ENCODE results near the gene CCDC157. TPM values are rescaled to one million over a fixed set of nuclear protein-coding genes. Genes with fewer than 3 reads are reported as not detected.
A peak's percentile ranks its signal among the peaks of the same experiment; 100 is the strongest.

The CCDC157 gene
- total RNA-seq, 2 experiments from 2014 or later = 2.1 to 2.9 TPM

GRCh38 chr22:30404307-30404706 is 47.5 kb downstream of the CCDC157 start:
- peaks cover 7% of the 10 kb centered on the region for H3K4me1 Mint-ChIP-seq (ENCODE audit: low read depth)
- H3K4me3 Mint-ChIP-seq = no peak overlapping the region
- H3K27ac Mint-ChIP-seq = no peak overlapping the region
- DNase-seq = no peak
- ChIA-PET CTCF (interaction anchor here (0.6 kb wide), 1 partner anchor 14 kb away, joined by 3 read pairs; no protein-coding TSS in a partner anchor), POLR2A (no interaction called here)
- H3K27me3 Mint-ChIP-seq = no peaks in the 10 kb centered on the region
- intact Hi-C loops (cut with micrococcal nuclease) = no loop called here
- no peaks in the 10 kb centered on the region for H3K9me3 Mint-ChIP-seq
- H3K36me3 Mint-ChIP-seq = peaks cover 8% of the 10 kb centered on the region

DNA sequence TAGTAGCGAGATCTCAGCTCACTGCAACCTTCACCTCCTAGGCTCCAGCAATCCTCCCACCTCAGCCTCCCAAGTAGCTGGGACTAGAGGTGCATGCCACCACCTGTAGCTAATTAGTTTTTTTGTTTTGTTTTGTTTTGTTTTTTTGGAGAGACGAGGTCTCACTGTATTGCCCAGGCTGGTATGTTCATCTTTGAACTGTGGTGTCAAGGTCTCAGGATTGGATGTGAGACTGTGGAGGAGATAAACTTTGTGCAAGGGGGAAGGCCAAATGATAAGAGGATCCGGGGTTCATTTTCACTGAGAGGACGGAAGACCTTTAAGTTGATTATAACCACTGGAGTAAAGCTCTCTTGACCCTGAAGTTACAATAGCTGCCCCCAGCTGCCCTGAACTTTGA is 48.9 kb downstream of the CCDC157 start:
- Mint-ChIP-seq H3K27me3 (no peaks in the 10 kb centered on the region), H3K36me3 (peaks cover 10% of the 10 kb centered on the region), H3K4me3 (no peak overlapping the region), H3K9me3 (no peaks in the 10 kb centered on the region), H3K4me1 (ENCODE audit: low read depth) (peaks cover 7% of the 10 kb centered on the region), H3K27ac (no peak overlapping the region)
- ChIA-PET CTCF (interaction anchor here (0.6 to 1.4 kb wide), 3 partner anchors 13 to 21 kb away, joined by 3 to 4 read pairs (median 4); no protein-coding TSS in a partner anchor), POLR2A (interaction anchor here (1.2 to 1.7 kb wide), 2 partner anchors 15 to 18 kb away, joined by 3 to 4 read pairs; no protein-coding TSS in a partner anchor)
- no peak for DNase-seq
- intact Hi-C loops (cut with micrococcal nuclease) = no loop called here

DNA sequence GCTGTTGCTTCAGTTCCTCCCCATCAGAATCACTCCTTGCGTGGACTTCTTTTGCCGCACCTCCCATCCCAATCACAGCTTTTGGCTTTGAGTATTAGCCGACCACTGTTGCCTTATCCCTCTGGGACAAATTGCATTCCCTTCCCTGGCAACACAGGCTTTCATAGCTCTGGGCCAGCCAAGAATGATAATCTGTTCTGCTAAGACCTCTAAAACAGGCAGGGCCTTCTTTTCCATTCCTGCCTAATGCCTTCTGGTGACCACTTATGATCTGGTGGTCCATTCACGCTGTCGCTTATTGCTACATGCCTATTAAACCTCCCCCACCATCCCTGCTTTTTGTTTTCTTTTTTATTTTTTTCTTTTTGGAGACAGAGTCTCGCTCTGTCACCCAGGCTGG is 49.6 kb downstream of the CCDC157 start:
- no peak for DNase-seq
- Mint-ChIP-seq H3K27ac (no peak overlapping the region), H3K4me3 (no peak overlapping the region), H3K27me3 (no peaks in the 10 kb centered on the region), H3K36me3 (peaks cover 13% of the 10 kb centered on the region), H3K9me3 (no peaks in the 10 kb centered on the region), H3K4me1 (ENCODE audit: low read depth) (peaks cover 7% of the 10 kb centered on the region)
- ChIA-PET POLR2A (interaction anchor here (1.7 kb wide), 1 partner anchor 18 kb away, joined by 4 read pairs; no protein-coding TSS in a partner anchor), CTCF (interaction anchor here (1.4 kb wide), 1 partner anchor 15 kb away, joined by 4 read pairs; no protein-coding TSS in a partner anchor)
- intact Hi-C loops (cut with micrococcal nuclease) = no loop called here

GRCh38 chr22:30408388-30409102 is 51.7 kb downstream of the CCDC157 start:
- intact Hi-C loops (cut with micrococcal nuclease) = no loop called here
- Mint-ChIP-seq H3K27me3 (no peaks in the 10 kb centered on the region), H3K4me1 (ENCODE audit: low read depth) (peaks cover 15% of the 10 kb centered on the region), H3K9me3 (no peaks in the 10 kb centered on the region), H3K4me3 (no peak overlapping the region), H3K27ac (no peak overlapping the region), H3K36me3 (peaks cover 24% of the 10 kb centered on the region)
- POLR2A ChIA-PET = no interaction called here
- no peak for DNase-seq
- CTCF ChIA-PET = interaction anchor here (2.5 kb wide), 1 partner anchor 77 kb away, joined by 5 read pairs; no protein-coding TSS in a partner anchor

DNA sequence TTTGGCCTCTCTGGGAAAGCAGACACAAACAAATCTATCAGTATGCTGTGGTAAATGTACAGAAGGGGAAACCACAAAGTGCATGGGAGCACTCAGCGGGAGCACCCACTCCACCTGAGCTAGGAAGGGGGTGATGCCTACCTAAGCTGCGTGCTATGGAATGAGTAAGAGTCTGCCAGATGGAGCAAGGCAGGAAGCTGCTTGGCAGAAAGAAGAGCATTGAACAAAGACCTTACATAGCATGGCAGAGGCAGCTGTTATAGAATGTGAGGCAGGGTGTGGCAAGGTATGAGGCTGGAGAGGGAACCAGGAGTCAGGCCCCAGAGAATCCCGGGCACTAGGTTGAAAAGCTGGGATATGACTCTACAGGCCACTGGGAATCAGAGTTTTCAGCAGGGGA is 55.0 kb downstream of the CCDC157 start:
- Mint-ChIP-seq H3K4me1 (ENCODE audit: low read depth) (peaks cover 29% of the 10 kb centered on the region), H3K4me3 (no peak overlapping the region), H3K9me3 (no peaks in the 10 kb centered on the region), H3K36me3 (peaks cover 33% of the 10 kb centered on the region), H3K27me3 (no peaks in the 10 kb centered on the region), H3K27ac (no peak overlapping the region)
- CTCF ChIA-PET = interaction anchor here (0.6 to 2.9 kb wide), 3 partner anchors 12 to 17 kb away, joined by 4 to 11 read pairs (median 7); partner anchors contain the start of gene SEC14L2
- intact Hi-C loops (cut with micrococcal nuclease) = no loop called here
- DNase-seq = no peak
- POLR2A ChIA-PET = interaction anchor here (3.7 kb wide), 1 partner anchor 11 kb away, joined by 19 read pairs; no protein-coding TSS in a partner anchor

DNA sequence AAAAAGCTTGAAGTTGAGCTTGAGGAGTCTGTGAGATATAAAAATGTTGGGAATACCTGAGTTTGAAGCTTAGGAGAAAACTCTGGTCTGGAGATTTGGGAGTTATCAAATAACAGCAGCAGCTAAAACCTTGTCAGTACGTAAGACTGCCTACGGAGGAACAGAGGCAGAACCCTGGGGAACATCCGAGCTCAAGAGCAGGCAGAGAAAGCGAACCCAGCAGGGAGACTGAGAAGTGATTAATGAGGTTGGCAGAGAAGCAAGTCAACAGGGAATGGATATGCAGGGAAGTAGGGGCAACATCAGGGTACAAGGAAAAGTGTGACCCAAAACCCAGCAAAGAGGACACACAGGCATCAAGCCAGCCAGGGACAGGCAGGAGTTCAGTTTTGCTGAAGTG is 56.2 kb downstream of the CCDC157 start:
- intact Hi-C loops (cut with micrococcal nuclease) = no loop called here
- CTCF ChIA-PET = interaction anchor here (1.0 to 2.9 kb wide), 4 partner anchors 11 to 125 kb away, joined by 3 to 11 read pairs (median 6); partner anchors contain the start of gene SEC14L2
- POLR2A ChIA-PET = interaction anchor here (3.7 kb wide), 1 partner anchor 10 kb away, joined by 19 read pairs; no protein-coding TSS in a partner anchor
- H3K4me1 Mint-ChIP-seq (ENCODE audit: low read depth) = peaks cover 29% of the 10 kb centered on the region
- no peak overlapping the region for H3K4me3 Mint-ChIP-seq
- no peaks in the 10 kb centered on the region for H3K9me3 Mint-ChIP-seq
- peaks cover 40% of the 10 kb centered on the region for H3K36me3 Mint-ChIP-seq
- peak overlapping the region; percentile 70 for H3K27ac Mint-ChIP-seq
- no peaks in the 10 kb centered on the region for H3K27me3 Mint-ChIP-seq
- no peak for DNase-seq

GRCh38 chr22:30413745-30414524 is 57.1 kb downstream of the CCDC157 start:
- CTCF ChIA-PET = interaction anchor here (1.1 to 2.2 kb wide), 4 partner anchors 10 to 17 kb away, joined by 5 to 11 read pairs (median 6); no protein-coding TSS in a partner anchor
- no peaks in the 10 kb centered on the region for H3K27me3 Mint-ChIP-seq
- H3K9me3 Mint-ChIP-seq = no peaks in the 10 kb centered on the region
- POLR2A ChIA-PET = interaction anchor here (0.9 to 1.9 kb wide), 3 partner anchors 10 to 17 kb away, joined by 3 to 12 read pairs (median 5); partner anchors contain the start of gene SEC14L2
- peak; percentile 31 for DNase-seq
- H3K4me3 Mint-ChIP-seq = no peak overlapping the region
- H3K36me3 Mint-ChIP-seq = peaks cover 43% of the 10 kb centered on the region
- peak overlapping the region; percentile 70 for H3K27ac Mint-ChIP-seq
- peaks cover 23% of the 10 kb centered on the region for H3K4me1 Mint-ChIP-seq (ENCODE audit: low read depth)
- intact Hi-C loops (cut with micrococcal nuclease) = no loop called here

- ChIA-PET POLR2A (interaction anchor here (0.6 to 1.9 kb wide), 4 partner anchors 9 to 130 kb away, joined by 3 to 12 read pairs (median 4); partner anchors contain the start of gene SEC14L2), CTCF (interaction anchor here (1.1 to 2.1 kb wide), 3 partner anchors 10 to 16 kb away, joined by 5 to 6 read pairs (median 5); no protein-coding TSS in a partner anchor)
- Mint-ChIP-seq H3K4me3 (no peak overlapping the region), H3K27me3 (no peaks in the 10 kb centered on the region), H3K4me1 (ENCODE audit: low read depth) (peaks cover 23% of the 10 kb centered on the region), H3K9me3 (no peaks in the 10 kb centered on the region), H3K36me3 (peaks cover 43% of the 10 kb centered on the region), H3K27ac (peak overlapping the region; percentile 66)
- no peak for DNase-seq
- intact Hi-C loops (cut with micrococcal nuclease) = no loop called here
Measured at GRCh38 chr22:30414525-30415047, 57.8 kb downstream of the CCDC157 start.

GRCh38 chr22:30416403-30416802 is 59.6 kb downstream of the CCDC157 start:
- POLR2A ChIA-PET = interaction anchor here (1.2 kb wide), 1 partner anchor 10 kb away, joined by 3 read pairs; no protein-coding TSS in a partner anchor
- Mint-ChIP-seq H3K27ac (no peak overlapping the region), H3K36me3 (peaks cover 44% of the 10 kb centered on the region), H3K4me1 (ENCODE audit: low read depth) (peaks cover 40% of the 10 kb centered on the region), H3K4me3 (no peak overlapping the region), H3K9me3 (no peaks in the 10 kb centered on the region), H3K27me3 (no peaks in the 10 kb centered on the region)
- intact Hi-C loops (cut with micrococcal nuclease) = no loop called here
- CTCF ChIA-PET = no interaction called here
- no peak for DNase-seq

DNA sequence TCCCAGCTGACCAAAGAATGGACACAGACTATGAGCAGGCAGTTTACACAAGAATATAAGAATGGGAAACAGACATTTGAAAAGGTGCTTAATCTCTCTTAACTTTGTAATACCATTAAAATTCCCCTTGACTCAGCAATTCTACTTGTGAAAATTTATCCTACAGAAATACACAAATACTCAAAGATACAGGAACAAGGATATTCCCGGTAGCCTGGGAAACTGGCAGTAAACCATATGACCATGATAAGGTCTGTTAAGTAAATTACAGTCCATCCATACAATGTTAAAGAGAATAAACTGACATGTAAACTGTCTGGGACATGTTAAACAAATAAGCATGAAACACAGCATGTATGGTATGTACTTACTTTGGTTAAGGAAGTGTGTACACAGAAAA is 60.0 kb downstream of the CCDC157 start:
- Mint-ChIP-seq H3K36me3 (peaks cover 45% of the 10 kb centered on the region), H3K27ac (no peak overlapping the region), H3K9me3 (no peaks in the 10 kb centered on the region), H3K4me3 (no peak overlapping the region), H3K27me3 (no peaks in the 10 kb centered on the region), H3K4me1 (ENCODE audit: low read depth) (peaks cover 44% of the 10 kb centered on the region)
- intact Hi-C loops (cut with micrococcal nuclease) = no loop called here
- ChIA-PET CTCF (no interaction called here), POLR2A (interaction anchor here (1.2 kb wide), 1 partner anchor 10 kb away, joined by 3 read pairs; no protein-coding TSS in a partner anchor)
- DNase-seq = no peak

GRCh38 chr22:30420347-30421125 is 63.7 kb downstream of the CCDC157 start:
- peak overlapping the region; percentile 25 for H3K4me3 Mint-ChIP-seq

More at GRCh38 chr22:30420347-30421125, 63.7 kb downstream of the CCDC157 start:
- CTCF ChIA-PET = interaction anchor here (0.7 to 7.5 kb wide), 4 partner anchors 24 to 165 kb away, joined by 3 to 113 read pairs (median 30); partner anchors contain the start of genes CASTOR1, RNF215 and SEC14L2
- peak overlapping the region; percentile 75 for H3K27ac Mint-ChIP-seq
- H3K4me1 Mint-ChIP-seq (ENCODE audit: low read depth) = peaks cover 43% of the 10 kb centered on the region
- H3K36me3 Mint-ChIP-seq = peaks cover 40% of the 10 kb centered on the region
- intact Hi-C loops (cut with micrococcal nuclease) = loop anchor here (5.0 to 10.0 kb wide), 2 partner anchors 73 to 256 kb away; no protein-coding TSS in a partner anchor
- H3K27me3 Mint-ChIP-seq = no peaks in the 10 kb centered on the region
- DNase-seq = peak; percentile 21
- H3K9me3 Mint-ChIP-seq = no peaks in the 10 kb centered on the region
- POLR2A ChIA-PET = interaction anchor here (1.0 to 1.5 kb wide), 2 partner anchors 15 to 18 kb away, joined by 3 read pairs; no protein-coding TSS in a partner anchor

Measured in activated CD4-positive, alpha-beta memory T cell treated with anti-CD3 and anti-CD28 coated beads for 36 hours (primary cell).